ENCODE measurements around the gene TBRG4.

GRCh38 chr7:45107356-45107755 is 4.1 kb downstream of the TBRG4 start:
- TF ChIP-seq ZFHX2 (tag by site-specific recombination; conservative IDR thresholded peaks at IDR 0.05), result no peak
- no peak for TF ChIP-seq ZNF701 (tag by site-specific recombination; IDR thresholded peaks at IDR 0.05)

All from HEK293 (cell line).